Panc1 (cell line): ENCODE measurements around the gene NEGR1.

ENCODE experiments used
- POLR2AphosphoS5 ChIP-seq: IDR thresholded peaks from 2 replicates; pipeline ENCODE4 v1.6.1; 2012; ENCODE audit warnings: mild to moderate bottlenecking, low read depth, low read length, moderate library complexity
- TF ChIP-seq, protein P1 (sequence below): fragments of 450-650 bp; IDR thresholded peaks from 2 replicates; pipeline ENCODE4 v1.5.1; 2017; ENCODE audit warnings: mild to moderate bottlenecking

DNA sequence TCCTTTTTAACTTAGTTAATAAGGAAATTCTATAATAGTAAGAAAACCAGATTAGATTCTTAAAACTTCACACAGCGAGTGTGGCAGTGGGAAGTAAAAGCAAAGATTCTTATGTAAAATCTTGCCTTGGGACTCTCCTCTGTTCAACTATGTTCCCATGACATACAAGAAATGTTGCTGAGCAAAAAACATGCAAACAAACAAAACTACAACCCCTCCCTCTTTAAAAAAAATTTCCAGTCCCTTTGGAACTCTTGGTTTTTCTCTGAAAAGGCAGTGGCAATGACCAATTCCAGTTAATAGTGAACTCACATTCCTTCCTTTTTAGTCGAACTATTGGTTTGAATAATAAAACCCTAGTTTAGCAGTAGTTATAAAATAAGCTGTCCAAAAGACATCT is 748.4 kb downstream of the NEGR1 start:
- TF ChIP-seq, protein P1, sequence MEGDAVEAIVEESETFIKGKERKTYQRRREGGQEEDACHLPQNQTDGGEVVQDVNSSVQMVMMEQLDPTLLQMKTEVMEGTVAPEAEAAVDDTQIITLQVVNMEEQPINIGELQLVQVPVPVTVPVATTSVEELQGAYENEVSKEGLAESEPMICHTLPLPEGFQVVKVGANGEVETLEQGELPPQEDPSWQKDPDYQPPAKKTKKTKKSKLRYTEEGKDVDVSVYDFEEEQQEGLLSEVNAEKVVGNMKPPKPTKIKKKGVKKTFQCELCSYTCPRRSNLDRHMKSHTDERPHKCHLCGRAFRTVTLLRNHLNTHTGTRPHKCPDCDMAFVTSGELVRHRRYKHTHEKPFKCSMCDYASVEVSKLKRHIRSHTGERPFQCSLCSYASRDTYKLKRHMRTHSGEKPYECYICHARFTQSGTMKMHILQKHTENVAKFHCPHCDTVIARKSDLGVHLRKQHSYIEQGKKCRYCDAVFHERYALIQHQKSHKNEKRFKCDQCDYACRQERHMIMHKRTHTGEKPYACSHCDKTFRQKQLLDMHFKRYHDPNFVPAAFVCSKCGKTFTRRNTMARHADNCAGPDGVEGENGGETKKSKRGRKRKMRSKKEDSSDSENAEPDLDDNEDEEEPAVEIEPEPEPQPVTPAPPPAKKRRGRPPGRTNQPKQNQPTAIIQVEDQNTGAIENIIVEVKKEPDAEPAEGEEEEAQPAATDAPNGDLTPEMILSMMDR, result no peak
- TF ChIP-seq POLR2AphosphoS5, result no peak
